Activated T-helper 17 cell treated with anti-CD3 and anti-CD28 coated beads, Interleukin-2, amount 50 U/mL, for 72 hours (primary cell): ENCODE results near the gene DDX54. TPM values are rescaled to one million over a fixed set of nuclear protein-coding genes. Genes with fewer than 3 reads are reported as not detected.
"Not testable (repeated sequence)": the region's sequence is repeated elsewhere in the genome, so short reads cannot be mapped to it uniquely, and the experiment has no call there.

Experiments used
- ATAC-seq: fragments of 150-1000 bp; cut with Tn5 transposase; replicated peaks from 2 replicates; pipeline ENCODE4 v1.10.0; 2021; ENCODE audit warnings: mild to moderate bottlenecking, moderate library complexity
- H3K27ac Mint-ChIP-seq: one replicate; pipeline ENCODE4 v1.8.0; 2022; ENCODE audit warnings: mixed read lengths
- H3K27me3 Mint-ChIP-seq: one replicate; pipeline ENCODE4 v1.8.0; 2022; ENCODE audit warnings: mixed read lengths
- H3K36me3 Mint-ChIP-seq: one replicate; pipeline ENCODE4 v1.8.0; 2022; ENCODE audit warnings: low read depth, mild to moderate bottlenecking, mixed read lengths
- H3K4me1 Mint-ChIP-seq: one replicate; pipeline ENCODE4 v1.8.0; 2022; ENCODE audit warnings: mixed read lengths
- H3K4me3 Mint-ChIP-seq: one replicate; pipeline ENCODE4 v1.8.0; 2022; ENCODE audit warnings: mild to moderate bottlenecking, mixed read lengths
- H3K9me3 Mint-ChIP-seq: one replicate; pipeline ENCODE4 v1.8.0; 2022; ENCODE audit warnings: mixed read lengths
- total RNA-seq, 2 donors: library from RNA; stranded (reverse); gene quantifications; one replicate each; pipeline ENCODE4 v1.2.3, GENCODE V29; 2022

The DDX54 gene
- total RNA-seq, 2 donors from 2014 or later, result 47.4 to 86.9 TPM

DNA sequence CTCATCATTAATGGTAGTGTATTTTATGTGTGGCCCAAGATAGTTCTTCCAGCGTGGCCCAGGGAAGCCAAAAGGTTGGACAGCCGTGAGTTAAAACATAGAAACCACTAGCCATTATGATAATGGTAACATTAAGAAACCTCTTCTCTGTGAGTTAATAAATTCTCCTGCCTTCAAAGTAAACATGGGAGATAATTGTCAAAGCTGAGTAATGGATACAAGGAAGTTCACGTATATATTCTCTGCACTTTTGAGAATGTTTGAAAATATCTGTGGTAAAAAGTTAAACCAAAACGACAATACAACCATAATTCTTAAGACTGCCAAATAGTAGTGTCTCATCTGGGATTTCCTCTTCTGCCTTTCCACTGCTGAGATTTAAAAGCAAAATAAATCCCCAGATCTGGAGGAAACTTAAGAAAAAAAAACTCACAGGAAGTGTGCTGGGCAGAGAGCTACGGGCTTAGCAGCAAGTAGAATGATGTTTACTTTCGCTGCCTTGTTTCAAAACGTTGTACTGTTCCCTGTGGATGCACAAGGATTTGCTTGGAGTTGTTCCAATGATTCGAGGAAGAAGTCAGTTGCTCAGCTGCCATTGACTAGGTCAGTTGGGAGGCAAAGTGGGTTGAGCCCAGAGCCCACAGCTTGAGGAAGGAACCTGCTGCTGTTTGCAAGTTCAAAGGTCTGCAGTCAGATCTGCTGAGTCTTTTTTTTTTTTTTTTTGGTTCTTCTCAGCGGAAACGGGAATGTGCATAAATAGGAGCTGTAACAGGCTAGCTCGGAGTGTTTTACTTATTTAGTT, 37.7 kb upstream of the DDX54 start:
- no peak for ATAC-seq
- Mint-ChIP-seq H3K9me3 (no peaks in the 10 kb centered on the region), H3K4me3 (peak overlapping the region; percentile 98), H3K4me1 (peaks cover 13% of the 10 kb centered on the region), H3K27ac (peak overlapping the region; percentile 84), H3K27me3 (no peaks in the 10 kb centered on the region), H3K36me3 (peaks cover 21% of the 10 kb centered on the region)

DNA sequence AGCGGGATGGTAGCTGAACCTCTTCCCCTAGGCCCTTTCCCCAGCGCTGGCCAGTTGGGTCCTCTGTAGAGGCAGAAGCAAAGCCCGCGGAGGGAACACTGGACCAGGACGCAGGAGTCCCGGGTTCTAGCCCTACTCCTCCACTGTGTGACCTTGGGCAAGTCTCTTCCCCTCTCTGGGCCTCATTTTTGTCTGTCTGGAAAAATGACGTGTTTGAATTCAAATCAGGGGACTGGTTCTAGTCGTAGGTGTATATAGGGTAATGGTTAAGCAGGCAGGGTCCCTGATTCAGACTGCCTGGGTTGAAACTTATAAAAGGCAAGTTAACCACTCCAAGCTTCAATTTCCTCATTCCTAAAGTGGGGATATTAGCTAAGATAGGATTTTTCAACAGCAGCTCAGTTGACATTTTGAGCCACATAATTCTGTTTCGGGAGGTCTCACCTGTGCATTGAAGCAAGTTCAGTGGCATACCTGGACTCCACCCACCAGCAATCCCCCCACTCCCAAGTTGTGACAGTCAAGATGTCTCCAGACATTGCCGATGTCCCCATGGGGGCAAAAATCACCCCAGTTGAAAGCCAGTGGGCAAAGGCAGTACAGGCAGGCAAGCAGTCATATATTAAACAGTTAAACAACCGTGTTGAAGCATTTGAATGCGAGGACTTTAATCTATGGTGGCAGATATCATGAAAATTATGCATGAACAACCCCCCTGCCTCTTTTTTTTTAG, 36.9 kb upstream of the DDX54 start:
- Mint-ChIP-seq H3K27me3 (no peaks in the 10 kb centered on the region), H3K36me3 (peaks cover 14% of the 10 kb centered on the region), H3K9me3 (no peaks in the 10 kb centered on the region), H3K4me3 (peak overlapping the region; percentile 98), H3K27ac (peak overlapping the region; percentile 84), H3K4me1 (peaks cover 13% of the 10 kb centered on the region)
- no peak for ATAC-seq

- Mint-ChIP-seq H3K27me3 (no peaks in the 10 kb centered on the region), H3K4me1 (peaks cover 13% of the 10 kb centered on the region), H3K27ac (peak within 1 kb of the TSS; percentile 84), H3K4me3 (peak within 1 kb of the TSS; percentile 98), H3K36me3 (peaks cover 6% of the 10 kb centered on the region), H3K9me3 (no peaks in the 10 kb centered on the region)
- ATAC-seq, result peak; percentile 95
Measured at GRCh38 chr12:113221181-113221996, 36.1 kb upstream of the DDX54 start, which contains the start of gene TPCN1. TSS of gene TPCN1 (plus strand) at chr12:113221464. CDS start at chr12:113226853, 5,389 bp downstream.

GRCh38 chr12:113220593-113221180, 35.4 kb upstream of the DDX54 start:
- Mint-ChIP-seq H3K27ac (peak overlapping the region; percentile 84), H3K4me1 (peaks cover 13% of the 10 kb centered on the region), H3K9me3 (no peaks in the 10 kb centered on the region), H3K36me3 (peaks cover 6% of the 10 kb centered on the region), H3K27me3 (no peaks in the 10 kb centered on the region), H3K4me3 (peak overlapping the region; percentile 98)
- ATAC-seq, result no peak

- Mint-ChIP-seq H3K27me3 (no peaks in the 10 kb centered on the region), H3K36me3 (peaks cover 3% of the 10 kb centered on the region), H3K9me3 (no peaks in the 10 kb centered on the region), H3K4me1 (peaks cover 12% of the 10 kb centered on the region), H3K4me3 (no peak overlapping the region), H3K27ac (no peak overlapping the region)
- no peak for ATAC-seq
Measured at GRCh38 chr12:113216027-113216426, 30.7 kb upstream of the DDX54 start.

DNA sequence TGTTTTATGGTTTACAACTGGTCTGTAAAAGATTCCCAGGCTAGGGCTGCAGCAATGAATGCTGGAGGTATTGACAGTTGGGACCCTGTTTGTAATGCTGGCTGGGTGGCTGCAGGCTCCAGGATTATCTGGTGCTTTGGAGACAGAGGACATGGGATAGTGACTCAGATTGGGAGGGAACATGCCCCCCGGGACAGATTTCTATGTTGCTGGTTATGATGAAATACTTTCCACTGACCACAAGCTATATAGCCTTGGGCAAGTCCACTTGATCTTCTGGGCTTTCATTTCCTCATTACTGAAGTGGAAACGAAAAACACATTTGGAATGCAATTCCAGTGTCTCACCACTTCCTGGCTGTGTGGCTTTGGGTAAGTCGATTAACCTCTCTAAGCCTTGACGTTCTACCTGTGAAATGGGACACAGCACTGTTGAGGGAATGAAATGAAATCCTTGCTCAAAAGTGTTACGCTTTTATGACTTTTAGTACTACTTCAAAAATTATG, 29.7 kb upstream of the DDX54 start:
- Mint-ChIP-seq H3K36me3 (no peaks in the 10 kb centered on the region), H3K4me3 (peak overlapping the region; percentile 3), H3K27me3 (no peaks in the 10 kb centered on the region), H3K27ac (peak overlapping the region; percentile 12), H3K4me1 (peaks cover 18% of the 10 kb centered on the region), H3K9me3 (no peaks in the 10 kb centered on the region)
- ATAC-seq, result peak; percentile 77

GRCh38 chr12:113211160-113211559, 25.9 kb upstream of the DDX54 start:
- Mint-ChIP-seq H3K27me3 (no peaks in the 10 kb centered on the region), H3K4me1 (peaks cover 31% of the 10 kb centered on the region), H3K27ac (peak overlapping the region; percentile 2), H3K4me3 (no peak overlapping the region), H3K36me3 (no peaks in the 10 kb centered on the region), H3K9me3 (no peaks in the 10 kb centered on the region)
- ATAC-seq, result no peak

DNA sequence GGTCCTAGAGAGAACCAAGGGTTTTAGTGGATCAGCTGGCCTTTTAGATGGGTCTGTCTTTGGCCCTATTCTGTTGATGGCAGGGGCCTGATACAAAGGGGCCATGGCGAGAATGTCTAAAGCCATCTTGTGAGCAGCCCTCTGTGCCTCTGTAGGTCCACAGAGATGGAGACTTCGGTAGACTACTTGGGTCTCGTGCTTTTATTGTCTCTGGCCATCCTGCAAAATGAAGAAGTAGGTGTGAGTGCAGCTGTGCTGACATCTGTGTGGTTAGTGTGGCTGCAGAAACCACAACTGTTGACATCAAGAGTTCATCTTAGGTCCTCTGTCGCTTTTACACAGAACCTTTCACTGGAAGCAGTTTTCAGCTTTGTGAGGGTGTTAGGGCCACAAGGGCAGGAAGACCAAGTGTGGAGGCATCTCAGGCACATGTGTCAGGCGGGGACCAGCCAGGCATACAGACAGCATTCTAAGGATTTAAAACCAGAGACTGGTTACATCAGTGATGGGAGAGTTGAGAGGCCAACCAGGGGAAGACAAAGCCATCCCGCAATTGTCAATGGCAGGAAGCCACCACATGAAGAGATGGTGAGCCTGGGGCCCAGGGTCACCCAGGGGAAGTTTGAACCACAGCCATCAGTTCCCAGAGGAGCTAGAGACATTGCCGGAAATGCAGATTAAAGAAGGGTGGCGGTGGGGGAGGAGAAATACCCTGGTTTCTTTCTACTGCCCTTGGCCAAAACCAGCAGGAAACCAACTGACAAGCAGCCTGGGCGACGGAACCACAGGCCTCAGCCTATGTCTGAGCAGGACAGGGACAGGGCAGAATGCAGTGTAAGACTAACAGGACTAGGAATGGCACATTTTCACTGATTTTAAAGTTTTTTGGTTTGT, 23.0 kb upstream of the DDX54 start:
- peak; percentile 84 for ATAC-seq
- Mint-ChIP-seq H3K4me1 (peaks cover 22% of the 10 kb centered on the region), H3K36me3 (no peaks in the 10 kb centered on the region), H3K27me3 (no peaks in the 10 kb centered on the region), H3K27ac (peak overlapping the region; percentile 81), H3K9me3 (no peaks in the 10 kb centered on the region), H3K4me3 (peak overlapping the region; percentile 65)

DNA sequence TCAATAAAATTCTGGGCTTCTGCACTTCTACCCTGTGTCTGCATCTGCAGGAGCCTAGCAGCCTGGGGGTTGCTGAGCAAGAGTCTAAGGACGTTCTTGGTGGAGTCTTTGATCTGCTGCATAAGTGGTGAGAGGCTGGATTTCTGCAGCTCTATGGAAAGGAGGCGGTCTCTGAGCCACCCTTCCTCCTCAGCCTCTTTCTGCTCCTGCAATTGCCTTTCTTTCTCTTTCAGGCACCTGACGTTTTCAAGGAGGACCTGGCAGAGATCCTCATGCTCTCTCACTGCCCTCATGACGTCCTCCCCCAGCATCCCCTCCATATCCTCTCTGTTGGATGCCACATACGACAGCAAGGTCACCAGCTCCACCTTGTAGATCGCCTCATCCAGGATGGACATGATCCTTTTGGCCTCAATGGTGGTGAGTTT, 22.3 kb upstream of the DDX54 start:
- Mint-ChIP-seq H3K27ac (peak overlapping the region; percentile 81), H3K4me3 (peak overlapping the region; percentile 65), H3K36me3 (no peaks in the 10 kb centered on the region), H3K27me3 (no peaks in the 10 kb centered on the region), H3K4me1 (peaks cover 22% of the 10 kb centered on the region), H3K9me3 (no peaks in the 10 kb centered on the region)
- no peak for ATAC-seq

- H3K27me3 Mint-ChIP-seq, H3K4me3 Mint-ChIP-seq, H3K9me3 Mint-ChIP-seq, ATAC-seq, H3K36me3 Mint-ChIP-seq, H3K27ac Mint-ChIP-seq: not testable (repeated sequence)
- peaks cover 22% of the 10 kb centered on the region for H3K4me1 Mint-ChIP-seq
Measured at GRCh38 chr12:113206802-113207201, 21.5 kb upstream of the DDX54 start.

- Mint-ChIP-seq H3K4me1 (peaks cover 12% of the 10 kb centered on the region), H3K27me3 (no peaks in the 10 kb centered on the region), H3K36me3 (no peaks in the 10 kb centered on the region), H3K9me3 (no peaks in the 10 kb centered on the region), H3K4me3 (no peak overlapping the region), H3K27ac (no peak overlapping the region)
- no peak for ATAC-seq
Measured at GRCh38 chr12:113204804-113205203, 19.5 kb upstream of the DDX54 start.

GRCh38 chr12:113203852-113204760, 18.8 kb upstream of the DDX54 start:
- Mint-ChIP-seq H3K36me3 (no peaks in the 10 kb centered on the region), H3K4me1 (peaks cover 12% of the 10 kb centered on the region), H3K27ac (no peak overlapping the region), H3K9me3 (no peaks in the 10 kb centered on the region), H3K4me3 (no peak overlapping the region), H3K27me3 (no peaks in the 10 kb centered on the region)
- ATAC-seq, result no peak
